Calu3 (cell line): ENCODE measurements around the gene CYTH1. TPM values are rescaled to one million over a fixed set of nuclear protein-coding genes. Genes with fewer than 3 reads are reported as not detected.

ENCODE experiments used
- BruUV-seq: library from RNA; stranded (reverse); fragments of 400-500 nt; replicated peaks from 2 replicates; lab custom pipeline; 2021; lab: Mats Ljungman, UMichigan
- CTCF ChIA-PET: fragments of 300-600 bp; sonication (Branson Sonifier 250); formaldehyde crosslinking; loops from one replicate; lab custom pipeline; 2022; ENCODE audit warnings: antibody characterized with exemption; lab: Charles Lee
- DNase-seq: peaks from one replicate; pipeline ENCODE4 v3.0.0; 2022
- H3K27ac Mint-ChIP-seq: one replicate; pipeline ENCODE4 v1.8.0; 2022; ENCODE audit warnings: mixed read lengths; ENCODE audit not compliant: unreplicated experiment
- H3K27me3 Mint-ChIP-seq: one replicate; pipeline ENCODE4 v1.8.0; 2022; ENCODE audit warnings: mixed read lengths; ENCODE audit not compliant: unreplicated experiment
- H3K36me3 Mint-ChIP-seq: one replicate; pipeline ENCODE4 v1.8.0; 2022; ENCODE audit warnings: mild to moderate bottlenecking, moderate library complexity, mixed read lengths; ENCODE audit not compliant: insufficient read depth, unreplicated experiment
- H3K4me1 Mint-ChIP-seq: one replicate; pipeline ENCODE4 v1.8.0; 2022; ENCODE audit warnings: mild to moderate bottlenecking, low read depth, mixed read lengths; ENCODE audit not compliant: unreplicated experiment
- H3K4me3 Mint-ChIP-seq: one replicate; pipeline ENCODE4 v1.8.0; 2022; ENCODE audit warnings: mild to moderate bottlenecking, low read depth, moderate library complexity, mixed read lengths; ENCODE audit not compliant: unreplicated experiment
- H3K9me3 Mint-ChIP-seq: one replicate; pipeline ENCODE4 v1.8.0; 2022; ENCODE audit warnings: low read depth, mixed read lengths; ENCODE audit not compliant: unreplicated experiment
- intact Hi-C: fragments of 100-400 bp; cut with micrococcal nuclease; formaldehyde crosslinking; loops from one replicate; pipeline ENCODE4 v1.10.0; 2022; ENCODE audit not compliant: unreplicated experiment
- total RNA-seq: library from RNA; stranded (reverse); gene quantifications from 2 replicates; pipeline ENCODE4 v1.2.3, GENCODE V29; 2022
- TF ChIP-seq, protein P1 (sequence below): fragments of 200-600 bp; IDR thresholded peaks from one replicate; pipeline ENCODE4 v1.8.0; 2022; ENCODE audit warnings: antibody characterized with exemption; ENCODE audit not compliant: unreplicated experiment

CYTH1 gene
- total RNA-seq, 1 experiment from 2014 or later: 40.5 TPM

DNA sequence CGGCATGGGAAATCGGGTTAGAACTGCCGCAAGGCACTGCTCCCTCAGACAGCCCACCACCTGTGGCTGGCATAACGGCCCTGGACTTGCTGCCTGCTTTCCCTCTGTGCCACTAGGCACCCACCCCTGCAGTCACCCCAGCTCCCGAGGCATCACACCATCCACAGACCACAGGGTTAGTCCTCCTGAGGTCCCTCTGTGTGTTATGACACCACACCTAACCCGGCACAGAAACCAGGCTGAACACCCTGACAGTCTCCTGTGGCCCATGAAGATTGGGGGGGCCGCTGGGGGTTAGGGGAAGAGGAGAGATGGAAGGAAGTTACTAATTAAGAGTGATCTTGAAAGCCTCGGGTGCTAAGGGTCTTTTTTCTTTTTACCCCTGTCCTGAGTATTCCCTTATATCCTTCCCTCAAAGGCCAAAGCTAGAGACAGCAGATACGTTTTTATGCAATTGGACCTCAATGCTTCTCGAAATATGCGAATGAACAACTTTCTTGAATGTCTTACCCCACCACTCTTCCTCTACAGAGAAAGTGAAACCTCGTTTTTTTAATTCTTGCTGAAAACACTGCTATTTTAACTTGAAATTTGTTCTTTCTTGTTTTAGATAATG, 7.0 kb downstream of the CYTH1 start:
- BruUV-seq: no TSS peak
- no peaks in the 10 kb centered on the region for H3K27me3 Mint-ChIP-seq
- no peaks in the 10 kb centered on the region for H3K36me3 Mint-ChIP-seq
- intact Hi-C loops: no loop called here
- TF ChIP-seq, protein P1, sequence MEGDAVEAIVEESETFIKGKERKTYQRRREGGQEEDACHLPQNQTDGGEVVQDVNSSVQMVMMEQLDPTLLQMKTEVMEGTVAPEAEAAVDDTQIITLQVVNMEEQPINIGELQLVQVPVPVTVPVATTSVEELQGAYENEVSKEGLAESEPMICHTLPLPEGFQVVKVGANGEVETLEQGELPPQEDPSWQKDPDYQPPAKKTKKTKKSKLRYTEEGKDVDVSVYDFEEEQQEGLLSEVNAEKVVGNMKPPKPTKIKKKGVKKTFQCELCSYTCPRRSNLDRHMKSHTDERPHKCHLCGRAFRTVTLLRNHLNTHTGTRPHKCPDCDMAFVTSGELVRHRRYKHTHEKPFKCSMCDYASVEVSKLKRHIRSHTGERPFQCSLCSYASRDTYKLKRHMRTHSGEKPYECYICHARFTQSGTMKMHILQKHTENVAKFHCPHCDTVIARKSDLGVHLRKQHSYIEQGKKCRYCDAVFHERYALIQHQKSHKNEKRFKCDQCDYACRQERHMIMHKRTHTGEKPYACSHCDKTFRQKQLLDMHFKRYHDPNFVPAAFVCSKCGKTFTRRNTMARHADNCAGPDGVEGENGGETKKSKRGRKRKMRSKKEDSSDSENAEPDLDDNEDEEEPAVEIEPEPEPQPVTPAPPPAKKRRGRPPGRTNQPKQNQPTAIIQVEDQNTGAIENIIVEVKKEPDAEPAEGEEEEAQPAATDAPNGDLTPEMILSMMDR: no peak
- CTCF ChIA-PET: no interaction called here
- no peaks in the 10 kb centered on the region for H3K9me3 Mint-ChIP-seq
- no peak overlapping the region for H3K4me3 Mint-ChIP-seq
- H3K4me1 Mint-ChIP-seq: peaks cover 6% of the 10 kb centered on the region
- H3K27ac Mint-ChIP-seq: no peak overlapping the region
- no peak for DNase-seq

DNA sequence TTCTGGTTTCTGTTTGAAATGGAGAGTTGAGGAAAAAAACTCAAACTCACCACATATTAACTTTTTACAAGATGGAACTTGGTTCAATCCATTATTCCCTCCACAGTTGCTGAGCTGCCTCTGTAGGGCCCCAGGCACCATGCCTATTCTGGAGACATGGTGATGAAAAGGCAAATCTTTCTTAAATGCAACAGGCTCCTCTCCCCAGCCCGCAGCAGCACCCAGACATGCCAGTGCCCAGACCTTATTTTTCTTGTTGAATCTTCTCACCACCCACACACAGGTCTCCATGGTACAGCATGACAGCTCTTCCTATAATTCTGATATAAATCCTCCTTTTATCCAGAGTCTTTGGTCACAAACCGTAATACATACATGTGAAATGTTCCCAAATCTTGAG, 7.6 kb downstream of the CYTH1 start:
- no peak overlapping the region for H3K4me3 Mint-ChIP-seq
- H3K27me3 Mint-ChIP-seq: no peaks in the 10 kb centered on the region
- no peak overlapping the region for H3K27ac Mint-ChIP-seq
- DNase-seq: no peak
- no TSS peak for BruUV-seq
- CTCF ChIA-PET: no interaction called here
- no peaks in the 10 kb centered on the region for H3K36me3 Mint-ChIP-seq
- TF ChIP-seq, protein P1: no peak
- intact Hi-C loops: no loop called here
- H3K4me1 Mint-ChIP-seq: peaks cover under 1% of the 10 kb centered on the region
- H3K9me3 Mint-ChIP-seq: no peaks in the 10 kb centered on the region

DNA sequence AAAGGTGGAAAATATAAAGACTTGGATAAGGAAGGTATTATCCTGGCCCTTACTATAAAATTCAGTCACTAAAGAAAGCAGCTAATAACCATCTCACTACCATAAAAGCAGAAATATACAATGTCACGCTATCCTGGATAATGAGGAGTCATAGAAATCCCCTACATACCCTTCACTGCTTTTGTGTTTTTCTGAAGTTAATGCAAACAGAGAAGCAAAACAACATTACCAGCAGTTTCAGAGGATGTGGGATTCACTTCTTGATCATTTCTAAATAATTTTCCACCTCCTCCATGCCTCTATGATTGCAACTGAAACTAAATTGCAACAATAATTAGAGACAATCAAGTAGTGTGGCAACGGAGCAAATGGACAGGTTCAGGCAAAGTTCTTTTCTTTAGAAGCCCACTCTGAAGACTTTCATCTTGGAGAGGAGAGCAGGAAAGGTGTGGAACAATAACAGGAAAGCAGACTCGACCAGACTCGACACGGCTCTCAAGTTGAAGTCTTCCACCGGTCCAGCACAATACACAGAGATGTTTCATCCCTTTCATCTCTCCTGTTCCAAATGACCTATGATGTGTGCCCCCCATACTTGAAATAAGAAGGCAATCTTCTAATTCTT, 10.2 kb downstream of the CYTH1 start:
- H3K4me3 Mint-ChIP-seq: no peak overlapping the region
- no TSS peak for BruUV-seq
- TF ChIP-seq, protein P1: no peak
- CTCF ChIA-PET: interaction anchor here (0.6 to 0.7 kb wide), 2 partner anchors 30 to 41 kb away, joined by 3 to 4 read pairs; no protein-coding TSS in a partner anchor
- intact Hi-C loops: no loop called here
- DNase-seq: no peak
- H3K4me1 Mint-ChIP-seq: no peaks in the 10 kb centered on the region
- no peaks in the 10 kb centered on the region for H3K27me3 Mint-ChIP-seq
- no peaks in the 10 kb centered on the region for H3K36me3 Mint-ChIP-seq
- no peak overlapping the region for H3K27ac Mint-ChIP-seq
- no peaks in the 10 kb centered on the region for H3K9me3 Mint-ChIP-seq

DNA sequence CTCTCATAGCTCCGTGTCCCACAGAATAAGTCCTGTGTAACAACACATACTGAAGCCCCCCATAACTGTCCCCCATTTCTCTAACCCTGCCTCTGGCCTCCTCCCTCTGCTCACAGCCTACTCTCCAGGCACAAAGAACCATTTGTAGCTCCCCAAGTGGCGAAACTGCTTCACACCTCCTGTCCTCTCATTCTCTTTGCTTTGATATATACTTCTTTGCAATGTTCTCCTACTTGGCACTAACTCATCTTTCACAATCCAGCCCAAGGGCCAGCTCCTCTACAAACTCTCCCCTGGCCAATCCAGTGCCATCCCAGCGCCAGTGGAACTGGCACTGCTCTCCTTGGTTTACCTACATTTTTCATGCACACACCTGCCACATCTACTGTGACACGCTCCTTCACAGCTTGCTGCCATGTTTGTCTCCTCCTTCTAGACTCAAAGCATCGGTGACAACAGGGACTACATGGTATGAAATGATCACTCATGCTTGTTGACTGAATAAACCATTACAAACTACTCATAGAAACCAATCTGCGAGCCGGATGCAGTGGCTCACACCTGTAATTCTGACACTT, 12.8 kb downstream of the CYTH1 start:
- no peaks in the 10 kb centered on the region for H3K27me3 Mint-ChIP-seq
- intact Hi-C loops: no loop called here
- no peak for DNase-seq

More for the DNA sequence above, 12.8 kb downstream of the CYTH1 start:
- CTCF ChIA-PET: no interaction called here
- TF ChIP-seq, protein P1: no peak
- no peaks in the 10 kb centered on the region for H3K4me1 Mint-ChIP-seq
- H3K36me3 Mint-ChIP-seq: no peaks in the 10 kb centered on the region
- no peak overlapping the region for H3K27ac Mint-ChIP-seq
- H3K4me3 Mint-ChIP-seq: no peak overlapping the region
- BruUV-seq: no TSS peak
- no peaks in the 10 kb centered on the region for H3K9me3 Mint-ChIP-seq
